ENCODE data around the gene PPAT.

PPAT gene

GRCh38 chr4:56406151-56406550 lies 29.3 kb downstream of the PPAT start:
- DNase-seq (ENCODE audit: low read depth, low spot score) = no peak
- Histone ChIP-seq H3K27ac (no peak overlapping the region), H3K4me3 (no peak overlapping the region), H3K9ac (ENCODE audit: insufficient read length) (no peak overlapping the region), H3K9me3 (ENCODE audit: low read depth, low read length) (no peaks in the 10 kb centered on the region), H3K36me3 (ENCODE audit: insufficient read depth, low read length) (peaks cover 58% of the 10 kb centered on the region)
- TF ChIP-seq POLR2AphosphoS5 (IDR thresholded peaks at IDR 0.05; ENCODE audit: borderline replicate concordance, low read depth, low read length) (no peak), EZH2 (IDR thresholded peaks at IDR 0.05) (no peak), FOXP2 (optimal IDR thresholded peaks at IDR 0.05; ENCODE audit: control extremely low read depth, extremely low read length, insufficient read depth) (no peak)

GRCh38 chr4:56405016-56405415 lies 30.4 kb downstream of the PPAT start:
- no peak for DNase-seq (ENCODE audit: low read depth, low spot score)
- no peak overlapping the region for H3K9ac ChIP-seq (ENCODE audit: insufficient read length)
- peaks cover 69% of the 10 kb centered on the region for H3K36me3 ChIP-seq (ENCODE audit: insufficient read depth, low read length)
- no peak overlapping the region for H3K4me3 ChIP-seq
- TF ChIP-seq EZH2 (IDR thresholded peaks at IDR 0.05) = no peak
- TF ChIP-seq FOXP2 (optimal IDR thresholded peaks at IDR 0.05; ENCODE audit: control extremely low read depth, extremely low read length, insufficient read depth) = no peak
- H3K9me3 ChIP-seq (ENCODE audit: low read depth, low read length) = no peaks in the 10 kb centered on the region
- H3K27ac ChIP-seq = no peak overlapping the region

GRCh38 chr4:56400560-56400959 lies 34.9 kb downstream of the PPAT start:
- H3K36me3 ChIP-seq (ENCODE audit: insufficient read depth, low read length) = peaks cover 81% of the 10 kb centered on the region
- TF ChIP-seq POLR2AphosphoS5 (IDR thresholded peaks at IDR 0.05; ENCODE audit: borderline replicate concordance, low read depth, low read length) (no peak), EZH2 (IDR thresholded peaks at IDR 0.05) (no peak), FOXP2 (optimal IDR thresholded peaks at IDR 0.05; ENCODE audit: control extremely low read depth, extremely low read length, insufficient read depth) (no peak)
- DNase-seq (ENCODE audit: low read depth, low spot score) = no peak
- no peaks in the 10 kb centered on the region for H3K9me3 ChIP-seq (ENCODE audit: low read depth, low read length)
- no peak overlapping the region for H3K27ac ChIP-seq
- H3K9ac ChIP-seq (ENCODE audit: insufficient read length) = no peak overlapping the region
- no peak overlapping the region for H3K4me3 ChIP-seq

GRCh38 chr4:56391270-56391669 lies 44.1 kb downstream of the PPAT start:
- H3K36me3 ChIP-seq (ENCODE audit: insufficient read depth, low read length) = peaks cover 13% of the 10 kb centered on the region
- DNase-seq (ENCODE audit: low read depth, low spot score) = no peak
- TF ChIP-seq FOXP2 (optimal IDR thresholded peaks at IDR 0.05; ENCODE audit: control extremely low read depth, extremely low read length, insufficient read depth) = no peak
- no peak for TF ChIP-seq POLR2AphosphoS5 (IDR thresholded peaks at IDR 0.05; ENCODE audit: borderline replicate concordance, low read depth, low read length)
- TF ChIP-seq EZH2 (IDR thresholded peaks at IDR 0.05) = no peak
- H3K27ac ChIP-seq = no peak overlapping the region
- H3K4me3 ChIP-seq = no peak overlapping the region
- no peaks in the 10 kb centered on the region for H3K9me3 ChIP-seq (ENCODE audit: low read depth, low read length)
- H3K9ac ChIP-seq (ENCODE audit: insufficient read length) = no peak overlapping the region

GRCh38 chr4:56389558-56389957 lies 45.9 kb downstream of the PPAT start:
- DNase-seq (ENCODE audit: low read depth, low spot score) = no peak
- H3K27ac ChIP-seq = no peak overlapping the region
- no peaks in the 10 kb centered on the region for H3K36me3 ChIP-seq (ENCODE audit: insufficient read depth, low read length)
- no peaks in the 10 kb centered on the region for H3K9me3 ChIP-seq (ENCODE audit: low read depth, low read length)
- H3K4me3 ChIP-seq = no peak overlapping the region
- TF ChIP-seq POLR2AphosphoS5 (IDR thresholded peaks at IDR 0.05; ENCODE audit: borderline replicate concordance, low read depth, low read length) = no peak
- H3K9ac ChIP-seq (ENCODE audit: insufficient read length) = no peak overlapping the region

GRCh38 chr4:56388306-56388705 lies 47.1 kb downstream of the PPAT start:
- no peak for TF ChIP-seq EZH2 (IDR thresholded peaks at IDR 0.05)
- TF ChIP-seq POLR2AphosphoS5 (IDR thresholded peaks at IDR 0.05; ENCODE audit: borderline replicate concordance, low read depth, low read length) = 0 out of 2 replicates have a peak, but pooled peaks have one; percentile 42
- TF ChIP-seq FOXP2 (optimal IDR thresholded peaks at IDR 0.05; ENCODE audit: control extremely low read depth, extremely low read length, insufficient read depth) = no peak
- H3K27ac ChIP-seq = no peak overlapping the region
- H3K9me3 ChIP-seq (ENCODE audit: low read depth, low read length) = no peaks in the 10 kb centered on the region
- no peaks in the 10 kb centered on the region for H3K36me3 ChIP-seq (ENCODE audit: insufficient read depth, low read length)
- H3K4me3 ChIP-seq = peak overlapping the region; percentile 93
- no peak for DNase-seq (ENCODE audit: low read depth, low spot score)
- peak overlapping the region; percentile 93 for H3K9ac ChIP-seq (ENCODE audit: insufficient read length)

GRCh38 chr4:56387023-56388001 lies 48.1 kb downstream of the PPAT start, which contains the start of gene AASDH:
Gene AASDH, minus strand, starts transcription at chr4:56387491. Its CDS starts 3,192 bp downstream, at chr4:56384299.
- no peaks in the 10 kb centered on the region for H3K36me3 ChIP-seq (ENCODE audit: insufficient read depth, low read length)
- peak within 1 kb of the TSS; percentile 93 for H3K4me3 ChIP-seq
- H3K9ac ChIP-seq (ENCODE audit: insufficient read length) = peak within 1 kb of the TSS; percentile 93
- TF ChIP-seq EZH2 (IDR thresholded peaks at IDR 0.05) (no peak), FOXP2 (optimal IDR thresholded peaks at IDR 0.05; ENCODE audit: control extremely low read depth, extremely low read length, insufficient read depth) (peak; percentile 91), POLR2AphosphoS5 (IDR thresholded peaks at IDR 0.05; ENCODE audit: borderline replicate concordance, low read depth, low read length) (peak; percentile 98)
- no peaks in the 10 kb centered on the region for H3K9me3 ChIP-seq (ENCODE audit: low read depth, low read length)
- H3K27ac ChIP-seq = peak within 1 kb of the TSS; percentile 98
- peak; percentile 91 for DNase-seq (ENCODE audit: low read depth, low spot score)

GRCh38 chr4:56386091-56386490 lies 49.3 kb downstream of the PPAT start:
- H3K36me3 ChIP-seq (ENCODE audit: insufficient read depth, low read length) = no peaks in the 10 kb centered on the region
- TF ChIP-seq POLR2AphosphoS5 (IDR thresholded peaks at IDR 0.05; ENCODE audit: borderline replicate concordance, low read depth, low read length) = no peak
- TF ChIP-seq EZH2 (IDR thresholded peaks at IDR 0.05) = no peak
- TF ChIP-seq FOXP2 (optimal IDR thresholded peaks at IDR 0.05; ENCODE audit: control extremely low read depth, extremely low read length, insufficient read depth) = no peak
- peak overlapping the region; percentile 48 for H3K4me3 ChIP-seq
- H3K27ac ChIP-seq = peak overlapping the region; percentile 98; the same call in 1 of the 2 replicates
- no peak for DNase-seq (ENCODE audit: low read depth, low spot score)
- peak overlapping the region; percentile 12 for H3K9ac ChIP-seq (ENCODE audit: insufficient read length)
- no peaks in the 10 kb centered on the region for H3K9me3 ChIP-seq (ENCODE audit: low read depth, low read length)

Measured in SK-N-MC (cell line).